ENCODE results near the gene UBR1.

DNA sequence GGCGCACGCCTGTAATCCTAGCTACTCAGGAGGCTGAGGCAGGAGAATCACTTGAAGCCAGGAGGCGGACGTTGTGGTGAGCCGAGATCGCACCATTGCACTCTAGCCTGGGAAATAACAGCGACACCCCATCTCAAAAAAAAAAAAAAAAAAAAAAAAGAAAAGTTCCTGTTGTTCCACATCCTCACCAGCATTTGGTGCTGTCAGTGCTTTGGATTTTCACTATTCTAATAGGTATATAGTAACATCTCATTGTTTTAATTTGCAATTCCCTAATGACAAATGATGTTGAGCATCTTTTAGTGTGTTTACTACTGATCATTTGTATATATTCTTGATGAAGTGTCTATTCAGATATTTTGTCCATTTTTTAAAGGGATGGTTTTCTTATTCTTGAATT, 24.6 kb downstream of the UBR1 start:
- TF ChIP-seq, protein P1, sequence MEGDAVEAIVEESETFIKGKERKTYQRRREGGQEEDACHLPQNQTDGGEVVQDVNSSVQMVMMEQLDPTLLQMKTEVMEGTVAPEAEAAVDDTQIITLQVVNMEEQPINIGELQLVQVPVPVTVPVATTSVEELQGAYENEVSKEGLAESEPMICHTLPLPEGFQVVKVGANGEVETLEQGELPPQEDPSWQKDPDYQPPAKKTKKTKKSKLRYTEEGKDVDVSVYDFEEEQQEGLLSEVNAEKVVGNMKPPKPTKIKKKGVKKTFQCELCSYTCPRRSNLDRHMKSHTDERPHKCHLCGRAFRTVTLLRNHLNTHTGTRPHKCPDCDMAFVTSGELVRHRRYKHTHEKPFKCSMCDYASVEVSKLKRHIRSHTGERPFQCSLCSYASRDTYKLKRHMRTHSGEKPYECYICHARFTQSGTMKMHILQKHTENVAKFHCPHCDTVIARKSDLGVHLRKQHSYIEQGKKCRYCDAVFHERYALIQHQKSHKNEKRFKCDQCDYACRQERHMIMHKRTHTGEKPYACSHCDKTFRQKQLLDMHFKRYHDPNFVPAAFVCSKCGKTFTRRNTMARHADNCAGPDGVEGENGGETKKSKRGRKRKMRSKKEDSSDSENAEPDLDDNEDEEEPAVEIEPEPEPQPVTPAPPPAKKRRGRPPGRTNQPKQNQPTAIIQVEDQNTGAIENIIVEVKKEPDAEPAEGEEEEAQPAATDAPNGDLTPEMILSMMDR (IDR thresholded peaks at IDR 0.05; ENCODE audit: insufficient read depth, low read length, poor library complexity, severe bottlenecking) = no peak
- TF ChIP-seq EZH2phosphoT487 (conservative IDR thresholded peaks at IDR 0.05; ENCODE audit: low read length) = no peak

All from SU-DHL-6 (cell line).